Left hindlimb (tissue), 1 donor: ENCODE results near the gene GTF2F2.
"Not testable (repeated sequence)": the region's sequence is repeated elsewhere in the genome, so short reads cannot be mapped to it uniquely, and the experiment has no call there.

Experiments used
- DNase-seq: peaks from one replicate; pipeline ENCODE4 v3.0.0-alpha.2; 2018

GTF2F2 gene

GRCh38 chr13:45180713-45181601 is 60.6 kb downstream of the GTF2F2 start:
- DNase-seq = no peak

GRCh38 chr13:45184693-45185092 is 64.4 kb downstream of the GTF2F2 start:
- no peak for DNase-seq

- DNase-seq = no peak
These were observed 65.0 kb downstream of the GTF2F2 start for GRCh38 chr13:45185286-45185685.

GRCh38 chr13:45189077-45189476 is 68.8 kb downstream of the GTF2F2 start:
- DNase-seq = not testable (repeated sequence)

GRCh38 chr13:45189511-45189910 is 69.2 kb downstream of the GTF2F2 start:
- DNase-seq = not testable (repeated sequence)

GRCh38 chr13:45191874-45192273 is 71.6 kb downstream of the GTF2F2 start:
- DNase-seq = no peak

- peak; percentile 85 for DNase-seq
These were observed 74.0 kb downstream of the GTF2F2 start for GRCh38 chr13:45194081-45194939.

GRCh38 chr13:45195421-45195820 is 75.1 kb downstream of the GTF2F2 start:
- DNase-seq = no peak

GRCh38 chr13:45196096-45196495 is 75.8 kb downstream of the GTF2F2 start:
- DNase-seq = no peak

GRCh38 chr13:45196622-45197021 is 76.3 kb downstream of the GTF2F2 start:
- no peak for DNase-seq

- no peak for DNase-seq
These were observed 77.7 kb downstream of the GTF2F2 start for GRCh38 chr13:45198041-45198440.

GRCh38 chr13:45198924-45199323 is 78.6 kb downstream of the GTF2F2 start:
- no peak for DNase-seq

- no peak for DNase-seq
These were observed 79.4 kb downstream of the GTF2F2 start for GRCh38 chr13:45199711-45200110.

GRCh38 chr13:45200701-45201232 is 80.5 kb downstream of the GTF2F2 start, which contains the start of gene KCTD4:
Gene KCTD4 (minus strand): TSS chr13:45201045. CDS start chr13:45194567, 6,478 bp downstream.
- no peak for DNase-seq

GRCh38 chr13:45205124-45205523 is 84.8 kb downstream of the GTF2F2 start:
- no peak for DNase-seq

- no peak for DNase-seq
These were observed 86.0 kb downstream of the GTF2F2 start for GRCh38 chr13:45206340-45206739.

- DNase-seq = no peak
These were observed 87.0 kb downstream of the GTF2F2 start for GRCh38 chr13:45207319-45207718.

- no peak for DNase-seq
These were observed 87.8 kb downstream of the GTF2F2 start for GRCh38 chr13:45208132-45208531.

GRCh38 chr13:45209229-45209628 is 88.9 kb downstream of the GTF2F2 start:
- DNase-seq = no peak

- no peak for DNase-seq
These were observed 95.2 kb downstream of the GTF2F2 start for GRCh38 chr13:45215392-45216077.

- no peak for DNase-seq
These were observed 95.9 kb downstream of the GTF2F2 start for GRCh38 chr13:45216193-45216592.

GRCh38 chr13:45218689-45219088 is 98.4 kb downstream of the GTF2F2 start:
- no peak for DNase-seq
